Stimulated activated CD4-positive, alpha-beta T cell treated with anti-CD3 and anti-CD28 coated beads, Interleukin-1b, Interleukin-23, amount 100 ng/mL, for 4 hours (primary cell): ENCODE results near the gene MED13L.

ENCODE experiments used
- DNase-seq, 2 donors: peaks; one replicate each; pipeline ENCODE4 v3.0.0-alpha.2; 2020; ENCODE audit warnings: low read depth in 2 of 2

Gene MED13L

GRCh38 chr12:116277467-116278278 lies at the start of gene MED13L:
TSS of gene MED13L (minus strand) at chr12:116277693. CDS start at chr12:116277131, 562 bp downstream.
- DNase-seq = peak; percentile 86 to 87

DNA sequence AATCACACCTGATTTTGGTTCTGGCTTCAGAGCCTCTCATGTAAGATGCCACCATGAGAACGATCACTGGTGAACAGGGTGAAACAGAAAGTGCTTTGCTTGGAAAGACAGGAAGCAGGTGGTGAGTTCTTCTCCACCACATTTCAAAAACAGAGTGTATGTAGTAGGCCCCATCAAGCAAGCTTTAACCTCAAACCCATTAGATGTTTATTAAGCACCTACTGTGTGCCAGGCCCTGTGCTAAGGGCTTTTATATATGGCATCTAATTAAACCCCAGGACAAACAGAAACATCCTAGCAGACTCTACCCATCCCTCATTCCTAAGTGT lies 47.8 kb upstream of the MED13L start:
- peak in 1 of 2 donors; percentile 10 for DNase-seq

- no peak for DNase-seq
Observed at GRCh38 chr12:116324654-116325335, 47.3 kb upstream of the MED13L start.

- no peak for DNase-seq
Observed at GRCh38 chr12:116323406-116324386, 46.2 kb upstream of the MED13L start.

GRCh38 chr12:116321913-116322312 lies 44.4 kb upstream of the MED13L start:
- no peak for DNase-seq

- no peak for DNase-seq
Observed at GRCh38 chr12:116320791-116321217, 43.3 kb upstream of the MED13L start.

DNA sequence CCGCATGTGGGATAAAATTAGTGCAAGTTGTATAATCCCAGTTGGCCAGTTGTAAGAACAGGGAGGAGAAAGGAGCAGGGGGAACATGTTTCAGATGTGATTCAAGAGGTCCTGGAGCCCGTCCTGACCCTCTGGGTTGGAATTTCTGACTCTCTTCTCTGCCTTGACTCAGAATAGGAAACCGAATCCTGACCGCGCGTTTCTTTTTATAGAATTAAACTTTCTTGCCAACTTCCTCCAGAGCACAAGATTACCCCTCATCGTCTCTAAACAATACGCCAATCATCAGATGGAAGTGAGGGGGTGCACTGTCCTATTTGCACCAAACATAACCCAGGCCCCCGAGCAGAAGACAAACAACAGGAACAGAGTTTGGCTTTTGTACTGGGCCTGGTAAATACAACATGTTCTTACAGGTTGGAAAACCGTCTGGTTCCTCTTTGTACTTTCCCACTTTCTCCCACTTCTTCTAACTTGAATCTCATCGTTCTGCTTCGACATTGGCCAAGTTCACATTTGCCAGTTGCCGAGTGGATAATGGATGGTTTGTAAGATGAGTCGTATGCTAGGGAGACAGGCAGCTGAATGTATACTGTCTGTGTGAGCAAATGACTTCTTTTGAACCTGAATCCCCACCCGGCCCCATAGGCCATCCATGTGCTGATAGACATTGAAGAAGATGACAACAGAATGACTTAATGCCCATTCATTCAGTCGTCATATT lies 42.6 kb upstream of the MED13L start:
- DNase-seq = no peak

DNA sequence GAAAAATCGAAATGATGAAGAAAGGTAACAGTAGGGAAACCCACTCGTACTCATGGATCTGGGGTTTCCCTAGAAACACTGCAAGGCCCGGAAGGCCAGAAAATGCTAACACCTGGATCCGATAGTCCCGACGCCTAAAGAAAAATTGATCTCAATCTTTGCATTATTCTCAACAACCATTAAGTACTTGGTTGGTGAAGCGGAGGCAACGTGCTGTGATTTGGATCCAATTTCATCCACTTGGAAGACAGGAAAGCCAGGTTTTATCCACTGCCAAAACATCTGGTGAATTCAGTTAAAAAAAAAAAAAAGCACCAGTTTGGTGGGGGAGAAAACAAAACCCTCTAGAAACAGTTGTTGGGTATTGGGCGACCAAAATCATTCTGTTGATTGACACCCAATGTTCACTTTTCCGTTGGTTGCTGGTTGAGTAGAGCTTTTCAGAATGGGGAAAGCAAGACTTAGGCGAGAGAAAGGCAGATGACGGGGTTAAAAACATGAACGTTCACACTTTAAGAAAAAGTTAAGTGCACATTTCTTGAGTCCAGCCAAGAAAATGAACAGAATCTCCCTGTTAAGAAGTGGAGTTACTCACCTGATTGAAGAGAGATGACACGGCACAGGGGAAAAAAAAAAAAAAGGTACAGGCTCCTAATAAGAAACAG lies 41.9 kb upstream of the MED13L start:
- DNase-seq = no peak

GRCh38 chr12:116318576-116319232 lies 41.2 kb upstream of the MED13L start:
- no peak for DNase-seq

DNA sequence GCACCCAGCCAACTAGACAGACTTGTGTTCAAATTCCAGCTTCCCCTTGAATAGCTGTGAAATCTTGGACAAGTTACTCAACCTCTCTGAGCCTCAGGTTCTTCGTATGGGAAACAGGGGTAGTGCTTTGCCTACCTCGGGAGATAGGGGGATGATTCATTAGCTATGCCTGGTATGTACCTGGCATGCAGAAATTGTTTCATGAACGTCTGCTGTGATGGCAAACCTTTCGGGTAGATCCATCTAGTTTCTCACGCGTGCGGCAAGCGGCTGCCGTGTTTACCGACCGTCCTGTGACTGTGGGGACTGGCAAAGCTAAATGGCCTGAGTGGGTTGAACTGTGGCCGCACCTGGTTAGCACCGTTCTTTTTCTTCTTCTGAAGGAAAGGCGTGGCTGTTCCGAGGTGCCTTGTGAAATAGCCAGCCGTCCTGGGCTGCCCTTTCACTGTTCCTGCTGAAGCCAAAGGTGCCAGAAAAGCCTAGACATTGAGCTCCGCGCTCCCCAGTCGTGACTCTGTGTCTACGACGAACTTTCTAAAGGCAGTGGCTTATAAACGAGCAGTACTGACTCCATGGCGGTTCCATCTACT lies 40.6 kb upstream of the MED13L start:
- no peak for DNase-seq

DNA sequence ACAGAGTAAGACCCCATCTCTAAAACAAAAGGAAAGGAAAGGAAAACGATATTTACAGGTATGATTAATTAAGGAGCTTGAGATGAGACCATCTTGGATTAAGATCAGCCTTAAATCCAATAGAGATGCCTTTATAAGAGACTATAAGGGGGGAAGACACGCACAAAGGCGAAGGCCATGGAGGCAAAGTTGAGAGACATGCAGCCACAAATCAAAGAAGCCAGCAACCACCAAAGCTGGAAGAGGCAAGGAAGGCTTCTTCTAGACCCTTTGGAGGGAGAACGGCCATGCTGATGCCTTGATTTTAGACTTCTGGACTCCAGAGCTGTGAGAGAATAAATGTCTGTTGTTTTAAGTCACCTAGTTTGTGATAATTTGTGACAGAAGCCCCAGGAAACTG lies 39.6 kb upstream of the MED13L start:
- DNase-seq = no peak

DNA sequence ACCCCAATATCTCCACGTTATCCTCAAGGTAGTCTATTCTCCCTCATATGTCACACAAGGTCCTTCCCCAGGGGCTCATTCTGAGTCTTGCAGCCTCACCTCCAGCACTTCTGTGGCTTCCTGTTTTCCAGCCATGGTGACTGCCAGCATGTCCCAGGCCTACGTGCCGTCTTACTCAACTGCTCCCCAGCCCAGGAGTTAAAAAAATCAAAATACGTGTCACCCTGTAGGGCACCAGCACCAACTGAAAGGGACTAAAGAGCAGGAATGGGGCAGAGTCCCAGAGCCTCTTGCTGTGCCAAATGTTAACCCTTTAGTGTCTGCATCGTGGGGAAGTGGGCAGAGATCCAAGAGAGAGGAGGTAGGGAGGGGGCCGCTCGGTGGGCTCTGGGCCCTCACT lies 37.0 kb upstream of the MED13L start:
- DNase-seq = no peak

DNA sequence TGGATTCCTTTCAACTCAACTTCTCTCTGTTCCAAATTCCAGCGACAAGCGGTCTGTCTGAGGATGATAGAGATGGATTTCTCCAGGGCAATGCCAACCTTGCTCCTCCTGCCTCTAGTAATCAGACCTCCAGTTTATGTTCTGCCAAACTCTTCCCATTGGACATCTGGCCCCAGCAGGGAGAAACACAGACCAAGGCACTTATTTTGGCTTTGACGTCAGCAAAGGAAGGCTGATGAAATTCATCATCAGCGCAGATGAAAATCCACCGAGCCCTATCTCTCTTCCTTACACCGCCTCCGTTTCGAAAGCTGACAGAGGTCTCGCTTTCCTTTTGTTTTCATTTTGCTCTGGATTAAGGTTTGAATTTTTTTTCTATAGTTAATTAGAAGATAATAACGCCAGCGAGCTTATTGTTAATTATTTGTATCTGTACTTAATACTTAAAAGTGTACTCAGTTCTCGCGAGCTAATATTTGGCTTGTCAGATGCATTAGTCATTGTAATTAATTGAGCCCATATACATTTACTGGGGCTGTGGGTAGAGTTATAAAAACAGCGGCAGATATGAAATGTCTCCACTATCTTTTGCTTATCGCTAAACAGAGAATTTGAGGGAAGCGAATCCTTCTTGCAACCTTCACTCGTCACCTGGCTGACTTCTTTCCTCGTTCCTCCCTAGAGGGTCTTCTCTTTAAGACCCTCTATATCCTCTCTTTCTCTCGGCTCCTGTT lies 35.9 kb upstream of the MED13L start:
- no peak for DNase-seq

GRCh38 chr12:116310082-116310481 lies 32.6 kb upstream of the MED13L start:
- no peak for DNase-seq

DNA sequence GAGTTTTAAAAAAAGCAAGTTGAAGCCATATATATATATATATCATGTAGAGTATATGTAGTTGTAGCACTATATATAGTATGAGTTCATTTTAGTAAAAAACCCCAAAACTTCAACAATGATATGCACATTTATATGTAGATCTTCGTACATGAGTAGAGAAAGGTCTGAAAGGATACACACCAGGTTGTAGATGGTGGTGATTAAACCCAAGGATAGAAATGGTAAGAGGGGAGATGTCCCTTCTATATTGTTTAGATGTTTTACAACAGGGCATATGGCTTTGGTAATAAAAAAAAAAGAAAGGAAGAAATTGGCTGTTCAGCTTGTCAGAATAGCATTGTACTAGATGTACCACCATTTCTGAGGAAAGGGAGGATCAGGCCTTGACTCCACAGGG lies 31.9 kb upstream of the MED13L start:
- no peak for DNase-seq

DNA sequence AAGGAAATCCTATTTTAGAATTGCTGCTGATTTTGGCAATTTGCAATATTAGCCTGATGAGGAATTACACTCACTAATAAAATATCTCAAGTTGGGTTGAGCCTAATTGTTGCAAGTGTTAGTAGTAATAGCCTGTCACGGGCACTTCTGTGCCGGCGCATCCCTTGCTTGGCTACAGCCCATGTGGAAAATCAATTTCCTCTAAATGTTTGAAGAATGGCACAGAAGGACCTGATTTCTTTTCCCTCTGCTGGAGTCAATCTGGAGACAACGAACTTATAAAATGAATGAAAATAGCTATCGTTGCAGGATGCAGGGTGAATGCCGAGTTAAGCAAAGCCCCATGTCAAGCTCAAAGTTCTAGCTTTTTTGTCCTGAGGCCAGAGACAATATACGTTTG lies 31.2 kb upstream of the MED13L start:
- no peak for DNase-seq

DNA sequence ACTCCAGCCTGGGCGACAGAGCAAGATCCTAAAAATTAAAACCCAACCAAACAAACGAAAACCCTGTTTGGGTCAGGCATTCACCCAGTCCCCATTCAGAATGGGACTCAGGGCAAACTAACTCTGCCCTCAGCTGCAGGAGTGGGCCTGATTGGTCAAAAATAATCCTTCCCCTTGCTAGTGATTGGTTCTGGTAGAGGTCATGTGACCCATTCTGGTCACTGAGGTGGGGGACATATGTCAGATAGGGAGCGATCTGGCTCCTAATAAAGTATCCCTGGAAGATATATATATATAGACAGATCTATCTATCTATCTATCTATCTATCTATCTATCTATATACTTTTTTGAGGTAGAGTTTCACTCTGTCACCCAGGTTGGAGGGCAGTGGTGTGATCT lies 29.5 kb upstream of the MED13L start:
- DNase-seq = no peak

GRCh38 chr12:116306506-116306905 lies 29.0 kb upstream of the MED13L start:
- DNase-seq = no peak

DNA sequence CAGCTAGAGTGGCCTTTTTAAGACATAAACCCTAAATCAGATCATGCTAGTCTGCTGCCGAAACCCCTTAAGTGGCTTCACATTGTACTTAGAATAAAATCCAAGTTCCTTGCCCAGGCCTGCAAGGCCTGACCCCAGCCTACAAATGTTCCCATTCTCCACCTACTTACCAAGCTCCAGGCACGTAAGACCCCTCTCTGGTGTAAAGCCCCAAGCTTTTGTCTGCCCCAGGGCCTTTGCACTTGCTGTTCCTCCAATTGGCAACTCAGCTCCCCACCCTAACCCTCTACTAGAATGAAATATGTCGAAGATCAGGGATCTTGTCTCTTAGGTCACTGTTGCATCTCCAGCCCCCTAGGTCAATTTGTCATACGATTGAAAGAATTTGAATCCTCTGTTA lies 27.1 kb upstream of the MED13L start:
- DNase-seq = no peak
